Nephron progenitor cell (in vitro differentiated cells): ENCODE measurements around the gene ZPLD1.

Experiments used
- DNase-seq: peaks from one replicate; pipeline ENCODE4 v3.0.0; 2021
- H3K27ac Mint-ChIP-seq: 2 replicates; pipeline ENCODE4 v1.8.0; 2021; ENCODE audit warnings: mild to moderate bottlenecking, moderate library complexity, mixed read lengths
- H3K27me3 Mint-ChIP-seq: 2 replicates; pipeline ENCODE4 v1.8.0; 2021; ENCODE audit warnings: mild to moderate bottlenecking, low read depth, mixed read lengths; ENCODE audit not compliant: poor library complexity
- H3K36me3 Mint-ChIP-seq: 2 replicates; pipeline ENCODE4 v1.8.0; 2021; ENCODE audit warnings: low read depth, mixed read lengths
- H3K4me1 Mint-ChIP-seq: 2 replicates; pipeline ENCODE4 v1.8.0; 2021; ENCODE audit warnings: mixed read lengths
- H3K4me3 Mint-ChIP-seq: 2 replicates; pipeline ENCODE4 v1.8.0; 2021; ENCODE audit warnings: mild to moderate bottlenecking, moderate library complexity, mixed read lengths
- H3K9me3 Mint-ChIP-seq: 2 replicates; pipeline ENCODE4 v1.8.0; 2021; ENCODE audit warnings: mild to moderate bottlenecking, moderate library complexity, mixed read lengths
- CTCF ChIP-seq: fragments of 200-600 bp; sonication (generic); IDR thresholded peaks from 2 replicates; pipeline ENCODE4 v1.5.0; 2021; ENCODE audit warnings: antibody characterized with exemption

Gene ZPLD1

GRCh38 chr3:102466001-102466400, 31.2 kb downstream of the ZPLD1 start:
- no peak overlapping the region for H3K27ac Mint-ChIP-seq

GRCh38 chr3:102470066-102470465, 35.3 kb downstream of the ZPLD1 start:
- Mint-ChIP-seq H3K4me1 (peaks cover 11% of the 10 kb centered on the region), H3K27ac (no peak overlapping the region), H3K36me3 (no peaks in the 10 kb centered on the region), H3K4me3 (no peak overlapping the region), H3K9me3 (peaks cover 4% of the 10 kb centered on the region), H3K27me3 (no peaks in the 10 kb centered on the region)
- no peak for DNase-seq
- TF ChIP-seq CTCF, result no peak

More at GRCh38 chr3:102466001-102466400, 31.2 kb downstream of the ZPLD1 start:
- no peak for TF ChIP-seq CTCF
- Mint-ChIP-seq H3K4me3 (no peak overlapping the region), H3K4me1 (peaks cover 15% of the 10 kb centered on the region), H3K9me3 (peaks cover 4% of the 10 kb centered on the region), H3K27me3 (no peaks in the 10 kb centered on the region), H3K36me3 (no peaks in the 10 kb centered on the region)
- no peak for DNase-seq

GRCh38 chr3:102471001-102471400, 36.2 kb downstream of the ZPLD1 start:
- Mint-ChIP-seq H3K36me3 (no peaks in the 10 kb centered on the region), H3K27ac (no peak overlapping the region), H3K27me3 (no peaks in the 10 kb centered on the region), H3K4me1 (peaks cover 5% of the 10 kb centered on the region), H3K9me3 (peaks cover 4% of the 10 kb centered on the region), H3K4me3 (no peak overlapping the region)
- TF ChIP-seq CTCF, result no peak
- no peak for DNase-seq

GRCh38 chr3:102471491-102471890, 36.7 kb downstream of the ZPLD1 start:
- Mint-ChIP-seq H3K4me1 (peaks cover 5% of the 10 kb centered on the region), H3K36me3 (no peaks in the 10 kb centered on the region), H3K27ac (no peak overlapping the region), H3K9me3 (peaks cover 4% of the 10 kb centered on the region), H3K27me3 (no peaks in the 10 kb centered on the region), H3K4me3 (no peak overlapping the region)
- DNase-seq, result no peak
- TF ChIP-seq CTCF, result no peak

- no peak for DNase-seq
- Mint-ChIP-seq H3K9me3 (peaks cover 4% of the 10 kb centered on the region), H3K36me3 (no peaks in the 10 kb centered on the region), H3K4me1 (peaks cover 5% of the 10 kb centered on the region), H3K27ac (no peak overlapping the region), H3K4me3 (no peak overlapping the region), H3K27me3 (no peaks in the 10 kb centered on the region)
- TF ChIP-seq CTCF, result no peak
These were observed 38.8 kb downstream of the ZPLD1 start for GRCh38 chr3:102473648-102474047.

- Mint-ChIP-seq H3K4me3 (no peak overlapping the region), H3K9me3 (peaks cover 4% of the 10 kb centered on the region), H3K36me3 (no peaks in the 10 kb centered on the region), H3K27ac (no peak overlapping the region), H3K4me1 (peaks cover 4% of the 10 kb centered on the region), H3K27me3 (no peaks in the 10 kb centered on the region)
- no peak for TF ChIP-seq CTCF
- DNase-seq, result no peak
These were observed 39.4 kb downstream of the ZPLD1 start for GRCh38 chr3:102474207-102474606.
